T-cell (primary cell): ENCODE data around the gene CYB561D2. TPM values are rescaled to one million over a fixed set of nuclear protein-coding genes. Genes with fewer than 3 reads are reported as not detected.

Experiments
- ATAC-seq, 4 experiments: fragments of 200-7000 bp in 3 of 4; fragments of 150-1000 bp in 1 of 4; cut with Tn5 transposase; replicated peaks in 1 of 4; 1 replicate in 3 of 4; 2 replicates in 1 of 4; pipeline ENCODE4 v1.10.0; 2021; ENCODE audit warnings: moderate library complexity in 3 of 4, mild to moderate bottlenecking in 2 of 4, moderate number of reproducible peaks in 1 of 4
- CTCF ChIA-PET, 2 donors: fragments of 300-600 bp; sonication (Branson Sonifier 250); formaldehyde crosslinking; loops; one replicate each; lab custom pipeline; 2022; ENCODE audit warnings: antibody characterized with exemption in 2 of 2; lab: Charles Lee
- POLR2A ChIA-PET, 2 donors: fragments of 300-600 bp; sonication (Branson Sonifier 250); formaldehyde crosslinking; loops; one replicate each; lab custom pipeline; 2022; ENCODE audit warnings: antibody characterized with exemption in 2 of 2; lab: Charles Lee
- DNase-seq, 35 experiments: peaks; one replicate each; pipeline versions ENCODE4 v3.0.0 to v3.0.0-alpha.2; 2013 to 2023
- H3K27ac ChIP-seq: one replicate; pipeline ENCODE4 v1.5.1; 2013; ENCODE audit warnings: low read length
- H3K27me3 ChIP-seq, 2 experiments: replicated peaks in 1 of 2; 1 replicate in 1 of 2; 2 replicates in 1 of 2; pipeline versions ENCODE4 v1.6.1 to v1.7.0; 2013; ENCODE audit warnings: low read length in 1 of 2, mixed read lengths in 1 of 2; ENCODE audit not compliant: control insufficient read depth in 2 of 2, insufficient read depth in 2 of 2; ENCODE audit errors: extremely low read depth in 1 of 2
- H3K36me3 ChIP-seq, 2 donors: 1 replicate in 1 of 2; 2 replicates in 1 of 2; pipeline versions ENCODE4 v1.6.1 to v1.7.0; 2013; ENCODE audit warnings: low read length in 1 of 2; ENCODE audit not compliant: control insufficient read depth in 2 of 2, insufficient read depth in 1 of 2; ENCODE audit errors: extremely low read depth in 1 of 2
- H3K4me1 ChIP-seq, 2 experiments: 1 replicate in 1 of 2; 2 replicates in 1 of 2; pipeline versions ENCODE4 v1.6.1 to v1.7.0; 2013; ENCODE audit warnings: low read length in 2 of 2, mixed read lengths in 1 of 2; ENCODE audit not compliant: insufficient read depth in 2 of 2, control insufficient read depth in 1 of 2; ENCODE audit errors: extremely low read depth in 1 of 2
- H3K4me3 ChIP-seq, 2 donors: 1 replicate in 1 of 2; 2 replicates in 1 of 2; pipeline versions ENCODE4 v1.5.1 to v1.7.0; 2013; ENCODE audit warnings: mild to moderate bottlenecking in 2 of 2, low read length in 1 of 2, moderate library complexity in 1 of 2; ENCODE audit not compliant: control insufficient read depth in 1 of 2; ENCODE audit errors: extremely low read depth in 1 of 2
- H3K9me3 ChIP-seq: 2 replicates; pipeline ENCODE4 v1.7.0; 2013
- H3K27ac Mint-ChIP-seq, 2 donors: one replicate each; pipeline ENCODE4 v1.8.0; 2020 to 2021; ENCODE audit warnings: mild to moderate bottlenecking in 2 of 2, mixed read lengths in 2 of 2
- H3K27me3 Mint-ChIP-seq, 2 donors: one replicate each; pipeline ENCODE4 v1.8.0; 2021 to 2022; ENCODE audit warnings: mixed read lengths in 2 of 2
- H3K36me3 Mint-ChIP-seq: one replicate; pipeline ENCODE4 v1.8.0; 2021; ENCODE audit warnings: mixed read lengths
- H3K4me1 Mint-ChIP-seq, 3 donors: one replicate each; pipeline ENCODE4 v1.8.0; 2020 to 2022; ENCODE audit warnings: mixed read lengths in 3 of 3, mild to moderate bottlenecking in 1 of 3
- H3K4me3 Mint-ChIP-seq, 3 donors: one replicate each; pipeline ENCODE4 v1.8.0; 2020 to 2022; ENCODE audit warnings: mild to moderate bottlenecking in 3 of 3, mixed read lengths in 3 of 3, moderate library complexity in 3 of 3
- H3K9me3 Mint-ChIP-seq, 3 donors: one replicate each; pipeline ENCODE4 v1.8.0; 2020 to 2022; ENCODE audit warnings: mixed read lengths in 3 of 3
- WGBS: methylation state at CpG from one replicate; pipeline ENCODE4 v1.1.5; 2013; ENCODE audit warnings: missing lambda C conversion rate; ENCODE audit not compliant: insufficient coverage; 5-methylcytosine and 5-hydroxymethylcytosine counted together
- total RNA-seq, 35 experiments: library from RNA in 6 of 35; stranded (reverse) in 6 of 35; fragments of 120-200 nt in 1 of 35; gene quantifications; one replicate each; pipeline versions ENCODE4 v1.2.1 to v1.2.4 and lab custom pipeline; 2013 to 2026

The CYB561D2 gene
- total RNA-seq, 5 donors from 2014 or later (not counting 1 experiment from before 2014, with no cell fraction given) = 25.7 to 45.3 (median 32.7) TPM

GRCh38 chr3:50339485-50340146 lies 11.0 kb upstream of the CYB561D2 start:
- Histone ChIP-seq H3K9me3 (no peaks in the 10 kb centered on the region), H3K4me3 (peak overlapping the region; percentile 52 to 84), H3K27ac (peak overlapping the region; percentile 97), H3K4me1 (peaks cover 25 to 79% of the 10 kb centered on the region in 2 experiments), H3K27me3 (no peaks in the 10 kb centered on the region), H3K36me3 (peaks cover 0 to 6% of the 10 kb centered on the region in 2 donors)
- Mint-ChIP-seq H3K4me3 (peak overlapping the region; percentile 86 to 90 (median 88)), H3K9me3 (no peaks in the 10 kb centered on the region), H3K36me3 (no peaks in the 10 kb centered on the region), H3K4me1 (peaks cover 51 to 60% (median 54%) of the 10 kb centered on the region in 3 donors), H3K27ac (peak overlapping the region; percentile 93 to 95), H3K27me3 (no peaks in the 10 kb centered on the region)
- ChIA-PET CTCF (interaction anchor here in 1 of 2 donors (0.7 to 1.5 kb wide), 4 partner anchors 11 to 172 kb away, joined by 3 to 7 read pairs (median 4); partner anchors contain the start of genes CYB561D2, HYAL3, NAA80 and NPRL2), POLR2A (no interaction called here)
- 51% methylated on average over 8 of the region's 14 CpGs for WGBS
- DNase-seq (no peak), ATAC-seq (no peak)

- Histone ChIP-seq H3K9me3 (no peaks in the 10 kb centered on the region), H3K36me3 (peaks cover 0 to 5% of the 10 kb centered on the region in 2 donors), H3K4me3 (peak overlapping the region; percentile 52 to 84), H3K4me1 (peaks cover 25 to 78% of the 10 kb centered on the region in 2 experiments), H3K27me3 (no peaks in the 10 kb centered on the region), H3K27ac (peak overlapping the region; percentile 97)
- ChIA-PET CTCF (interaction anchor here in 1 of 2 donors (0.7 to 1.5 kb wide), 5 partner anchors 10 to 202 kb away, joined by 3 to 7 read pairs (median 3); partner anchors contain the start of genes CYB561D2, HYAL3, NAA80 and NPRL2), POLR2A (no interaction called here)
- ATAC-seq (no peak), DNase-seq (no peak)
- Mint-ChIP-seq H3K4me3 (peak overlapping the region; percentile 86 to 90 (median 88)), H3K27ac (peak overlapping the region; percentile 93 to 95), H3K4me1 (peaks cover 46 to 60% (median 51%) of the 10 kb centered on the region in 3 donors), H3K36me3 (no peaks in the 10 kb centered on the region), H3K9me3 (no peaks in the 10 kb centered on the region), H3K27me3 (no peaks in the 10 kb centered on the region)
- 7% methylated on average over 8 of the region's 9 CpGs for WGBS
Measured at GRCh38 chr3:50340147-50340447, 10.6 kb upstream of the CYB561D2 start.

GRCh38 chr3:50340448-50341329 lies 10.0 kb upstream of the CYB561D2 start, which contains the start of gene RASSF1:
Gene RASSF1, minus strand, starts transcription at chr3:50340836. Its CDS starts 31 bp downstream, at chr3:50340805.
- peak within 1 kb of the TSS; percentile 52 to 84 for H3K4me3 ChIP-seq
- WGBS = under 1% methylated on average over 82 of the region's 85 CpGs
- peaks cover 26 to 78% of the 10 kb centered on the region in 2 experiments for H3K4me1 ChIP-seq
- H3K36me3 ChIP-seq = peaks cover 0 to 5% of the 10 kb centered on the region in 2 donors
- Mint-ChIP-seq H3K36me3 (no peaks in the 10 kb centered on the region), H3K27ac (peak within 1 kb of the TSS; percentile 94 to 95), H3K4me1 (peaks cover 42 to 58% (median 49%) of the 10 kb centered on the region in 3 donors), H3K27me3 (no peaks in the 10 kb centered on the region), H3K4me3 (peak within 1 kb of the TSS; percentile 86 to 90 (median 88)), H3K9me3 (no peaks in the 10 kb centered on the region)
- no peaks in the 10 kb centered on the region for H3K9me3 ChIP-seq
- peak within 1 kb of the TSS; percentile 97 for H3K27ac ChIP-seq
- ChIA-PET CTCF (interaction anchor here in 1 of 2 donors (0.7 to 1.5 kb wide), 5 partner anchors 10 to 201 kb away, joined by 3 to 7 read pairs (median 3); partner anchors contain the start of genes CYB561D2, HYAL3, NAA80 and NPRL2), POLR2A (interaction anchor here (0.6 kb wide), 2 partner anchors 27 to 42 kb away, joined by 3 to 12 read pairs; no protein-coding TSS in a partner anchor)
- H3K27me3 ChIP-seq = no peaks in the 10 kb centered on the region
- DNase-seq (peak in 31 of 35 experiments; percentile 19 to 76 (median 50)), ATAC-seq (peak; percentile 5 to 20 (median 10))

- 82% methylated on average over 5 of the region's 9 CpGs for WGBS
Measured at GRCh38 chr3:50341537-50341936, 9.1 kb upstream of the CYB561D2 start.

GRCh38 chr3:50341996-50342650 lies 8.5 kb upstream of the CYB561D2 start:
- Mint-ChIP-seq H3K9me3 (no peaks in the 10 kb centered on the region), H3K27ac (peak overlapping the region; percentile 87 to 94), H3K36me3 (no peaks in the 10 kb centered on the region), H3K27me3 (no peaks in the 10 kb centered on the region), H3K4me1 (peaks cover 35 to 57% (median 48%) of the 10 kb centered on the region in 3 donors), H3K4me3 (peak overlapping the region; percentile 7 to 37 (median 34))
- DNase-seq = no peak
- POLR2A ChIA-PET = no interaction called here
- H3K27me3 ChIP-seq = no peaks in the 10 kb centered on the region
- H3K27ac ChIP-seq = peak overlapping the region; percentile 97
- CTCF ChIA-PET = no interaction called here
- 94% methylated on average over 13 of the region's 13 CpGs for WGBS
- H3K9me3 ChIP-seq = no peaks in the 10 kb centered on the region
- H3K4me1 ChIP-seq = peaks cover 25 to 77% of the 10 kb centered on the region in 2 experiments
- H3K4me3 ChIP-seq = no peak overlapping the region
- no peaks in the 10 kb centered on the region for H3K36me3 ChIP-seq
- ATAC-seq = no peak

More at GRCh38 chr3:50341537-50341936, 9.1 kb upstream of the CYB561D2 start:
- peak in 1 of 35 experiments; percentile 47 for DNase-seq
- no peaks in the 10 kb centered on the region for H3K27me3 Mint-ChIP-seq
- ChIA-PET POLR2A (interaction anchor here in 1 of 2 donors (0.6 kb wide), 1 partner anchor 28 kb away, joined by 12 read pairs; no protein-coding TSS in a partner anchor), CTCF (no interaction called here)
- ATAC-seq = no peak
- H3K4me3 ChIP-seq = peak overlapping the region; percentile 52 to 84
- no peaks in the 10 kb centered on the region for H3K36me3 Mint-ChIP-seq
- H3K9me3 ChIP-seq = no peaks in the 10 kb centered on the region
- no peaks in the 10 kb centered on the region for H3K9me3 Mint-ChIP-seq
- peak overlapping the region; percentile 97 for H3K27ac ChIP-seq
- H3K4me1 Mint-ChIP-seq = peaks cover 39 to 56% (median 48%) of the 10 kb centered on the region in 3 donors
- no peaks in the 10 kb centered on the region for H3K27me3 ChIP-seq
- peak overlapping the region; percentile 73 to 88 (median 86) for H3K4me3 Mint-ChIP-seq
- peak overlapping the region; percentile 89 to 94 for H3K27ac Mint-ChIP-seq
- H3K4me1 ChIP-seq = peaks cover 25 to 77% of the 10 kb centered on the region in 2 experiments
- no peaks in the 10 kb centered on the region for H3K36me3 ChIP-seq
